Testis (tissue), 3 donors: ENCODE data around the gene FPR3. TPM values are rescaled to one million over a fixed set of nuclear protein-coding genes. Genes with fewer than 3 reads are reported as not detected.

Experiments used
- DNase-seq: peaks from one replicate; pipeline ENCODE4 v3.0.0-alpha.2; 2019
- H3K27ac ChIP-seq, 2 donors: fragments of 200-600 bp; sonication (generic); one replicate each; pipeline ENCODE4 v1.5.1; 2019
- H3K27me3 ChIP-seq: fragments of 200-600 bp; sonication (generic); one replicate; pipeline ENCODE4 v1.5.1; 2019
- H3K36me3 ChIP-seq: fragments of 200-600 bp; sonication (generic); one replicate; pipeline ENCODE4 v1.5.1; 2017; ENCODE audit warnings: low read depth; ENCODE audit errors: missing control alignments
- H3K4me1 ChIP-seq: fragments of 200-600 bp; sonication (generic); one replicate; pipeline ENCODE4 v1.5.1; 2019
- H3K4me3 ChIP-seq, 2 donors: fragments of 200-600 bp; sonication (generic); one replicate each; pipeline ENCODE4 v1.5.1; 2017 to 2019
- H3K9me3 ChIP-seq: fragments of 200-600 bp; sonication (generic); one replicate; pipeline ENCODE4 v1.5.1; 2017
- POLR2A ChIP-seq: fragments of 450-650 bp; IDR thresholded peaks from one replicate; pipeline ENCODE4 v1.6.1; 2017; ENCODE audit warnings: antibody characterized with exemption, mild to moderate bottlenecking, moderate library complexity
- WGBS, 2 donors: methylation state at CpG; one replicate each; pipeline ENCODE4 v1.1.5; 2018; 5-methylcytosine and 5-hydroxymethylcytosine counted together
- intact Hi-C: fragments of 100-400 bp; cut with DNase I; formaldehyde crosslinking; loops from one replicate; pipeline ENCODE4 v1.15.1; 2023; ENCODE audit warnings: low total_unique reads
- polyA plus RNA-seq: library from polyadenylated mRNA; stranded (reverse); fragments of 350-450 nt; fragmentation: Illumina TruSeq; extraction: RNeasy Lipid Tissue Mini Kit (QIAGEN cat#74804); gene quantifications from one replicate; pipeline ENCODE4 v1.2.3, GENCODE V29; 2014; ENCODE audit warnings: low read depth, low replicate concordance; ENCODE audit not compliant: insufficient read depth
- total RNA-seq, 2 donors: library from RNA; depleted of rRNA; stranded (reverse); fragments of >200 nt; gene quantifications; one replicate each; pipeline ENCODE4 v1.2.3, GENCODE V29; 2016
- TF ChIP-seq, protein P1 (sequence below), 3 experiments: fragments of 450-650 bp in 2 of 3; fragments of 200-600 bp in 1 of 3; sonication (generic) in 1 of 3; IDR thresholded peaks; one replicate each; pipeline ENCODE4 v1.5.1; 2016 to 2019; ENCODE audit warnings: antibody characterized with exemption in 3 of 3, mild to moderate bottlenecking in 2 of 3, moderate library complexity in 1 of 3

FPR3 gene
- total and polyA plus RNA-seq, 3 donors from 2014 or later: 1.6 to 15.6 (median 8.8) TPM

DNA sequence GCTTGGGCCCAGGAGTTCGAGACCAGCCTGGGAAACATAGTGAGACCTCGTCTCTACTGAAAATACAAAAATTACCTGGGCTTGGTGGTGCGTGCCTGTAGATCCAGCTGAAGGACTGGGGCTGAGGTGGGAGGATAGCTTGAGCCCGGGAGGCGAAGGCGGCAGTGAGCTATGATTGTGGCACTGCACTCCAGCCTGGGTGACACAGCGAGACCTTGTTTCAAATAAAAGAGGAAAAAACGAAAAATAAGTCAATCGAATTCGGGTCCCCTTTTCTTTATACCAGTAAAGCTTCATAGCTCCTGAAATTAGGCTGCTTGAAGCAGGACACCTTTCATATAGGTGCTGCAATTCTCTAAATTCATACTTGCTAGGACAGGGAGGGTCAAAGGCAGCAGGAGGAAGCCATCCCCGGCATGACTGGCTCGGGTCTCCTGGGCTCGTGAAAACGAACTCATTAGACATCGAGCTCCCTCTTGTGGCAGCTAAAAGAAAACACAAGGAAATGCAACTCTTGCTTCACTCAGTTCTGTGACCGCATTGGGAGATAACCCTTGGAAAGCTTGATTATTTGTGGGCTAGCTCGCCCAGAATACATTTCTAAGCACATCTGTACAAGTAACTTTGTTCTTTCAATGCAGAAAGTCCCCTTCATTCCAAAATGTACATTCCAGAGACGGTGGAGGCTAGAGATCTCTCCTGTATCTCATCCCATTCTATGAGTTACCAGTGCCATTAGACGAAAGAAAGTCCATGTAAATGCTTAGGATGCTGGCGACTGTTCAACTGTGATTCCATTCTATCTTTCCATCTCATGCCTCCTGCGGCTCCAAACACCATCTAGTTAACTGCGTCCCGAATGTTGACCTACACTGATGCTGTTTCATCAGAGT lies 17.1 kb upstream of the FPR3 start:
- Histone ChIP-seq H3K36me3 (no peaks in the 10 kb centered on the region), H3K4me3 (peak overlapping the region in 1 of 2 donors; percentile 7), H3K27ac (peak overlapping the region; percentile 16 to 21), H3K9me3 (no peaks in the 10 kb centered on the region), H3K4me1 (peaks cover 6% of the 10 kb centered on the region), H3K27me3 (no peaks in the 10 kb centered on the region)
- peak; percentile 90 for DNase-seq
- TF ChIP-seq, protein P1, sequence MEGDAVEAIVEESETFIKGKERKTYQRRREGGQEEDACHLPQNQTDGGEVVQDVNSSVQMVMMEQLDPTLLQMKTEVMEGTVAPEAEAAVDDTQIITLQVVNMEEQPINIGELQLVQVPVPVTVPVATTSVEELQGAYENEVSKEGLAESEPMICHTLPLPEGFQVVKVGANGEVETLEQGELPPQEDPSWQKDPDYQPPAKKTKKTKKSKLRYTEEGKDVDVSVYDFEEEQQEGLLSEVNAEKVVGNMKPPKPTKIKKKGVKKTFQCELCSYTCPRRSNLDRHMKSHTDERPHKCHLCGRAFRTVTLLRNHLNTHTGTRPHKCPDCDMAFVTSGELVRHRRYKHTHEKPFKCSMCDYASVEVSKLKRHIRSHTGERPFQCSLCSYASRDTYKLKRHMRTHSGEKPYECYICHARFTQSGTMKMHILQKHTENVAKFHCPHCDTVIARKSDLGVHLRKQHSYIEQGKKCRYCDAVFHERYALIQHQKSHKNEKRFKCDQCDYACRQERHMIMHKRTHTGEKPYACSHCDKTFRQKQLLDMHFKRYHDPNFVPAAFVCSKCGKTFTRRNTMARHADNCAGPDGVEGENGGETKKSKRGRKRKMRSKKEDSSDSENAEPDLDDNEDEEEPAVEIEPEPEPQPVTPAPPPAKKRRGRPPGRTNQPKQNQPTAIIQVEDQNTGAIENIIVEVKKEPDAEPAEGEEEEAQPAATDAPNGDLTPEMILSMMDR (IDR thresholded peaks at IDR 0.05): peak; percentile 68 to 82 (median 76)
- no peak for TF ChIP-seq POLR2A
- intact Hi-C loops: no loop called here
- WGBS, 2 donors: 17 to 20% methylated on average over 23 of the region's 23 CpGs

DNA sequence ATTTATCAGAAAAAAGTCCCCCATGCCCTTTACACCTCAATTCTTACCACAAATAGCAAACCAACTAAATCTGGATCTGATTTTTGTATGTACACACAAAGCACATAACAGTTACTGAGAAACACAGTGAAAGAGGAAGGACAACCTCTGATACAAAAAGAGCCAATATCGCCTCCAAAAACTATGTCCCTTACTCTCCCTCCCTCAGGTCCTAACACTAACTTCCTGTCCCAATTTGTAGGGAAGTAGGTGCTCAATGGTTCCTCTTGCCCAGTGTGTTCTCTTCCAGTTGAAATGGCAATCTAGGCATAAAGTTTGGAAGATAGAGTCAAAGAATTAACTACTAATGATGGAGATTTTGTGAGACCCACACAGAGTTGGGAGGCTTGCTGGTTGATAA lies 15.8 kb upstream of the FPR3 start:
- no peaks in the 10 kb centered on the region for H3K9me3 ChIP-seq
- H3K4me1 ChIP-seq: peaks cover 6% of the 10 kb centered on the region
- H3K4me3 ChIP-seq: no peak overlapping the region
- no peak overlapping the region for H3K27ac ChIP-seq
- H3K36me3 ChIP-seq: no peaks in the 10 kb centered on the region
- WGBS, 2 donors: 81 to 94% methylated on average over 1 of the region's 1 CpG
- H3K27me3 ChIP-seq: no peaks in the 10 kb centered on the region
- no peak for DNase-seq
- TF ChIP-seq, protein P1 (IDR thresholded peaks at IDR 0.05): no peak
- no peak for TF ChIP-seq POLR2A
- intact Hi-C loops: no loop called here

DNA sequence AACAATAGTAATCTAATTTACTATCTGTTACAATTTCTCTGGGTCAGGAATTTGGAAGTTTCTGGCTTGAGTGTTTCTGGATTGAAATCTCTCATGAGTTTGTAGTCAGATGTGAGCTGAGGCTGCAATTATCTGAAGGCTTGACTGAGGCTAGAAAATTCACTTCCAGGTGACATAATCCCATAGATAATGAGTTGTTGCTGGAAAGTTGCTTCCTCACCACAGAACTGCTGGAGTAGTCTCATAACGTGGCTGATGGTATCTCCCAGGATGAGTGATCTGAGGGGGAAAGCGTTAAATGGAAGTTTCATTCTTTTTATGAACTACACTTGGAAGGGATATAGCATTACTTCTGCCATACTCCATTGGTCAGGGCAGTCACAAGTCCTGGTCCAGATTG lies 15.3 kb upstream of the FPR3 start:
- no peak for DNase-seq
- no peak overlapping the region for H3K4me3 ChIP-seq
- H3K27me3 ChIP-seq: no peaks in the 10 kb centered on the region
- H3K9me3 ChIP-seq: no peaks in the 10 kb centered on the region
- no peak overlapping the region for H3K27ac ChIP-seq
- TF ChIP-seq, protein P1 (IDR thresholded peaks at IDR 0.05): no peak
- no peak for TF ChIP-seq POLR2A
- intact Hi-C loops: no loop called here
- 73 to 75% methylated on average over 2 of the region's 2 CpGs for WGBS, 2 donors
- peaks cover 6% of the 10 kb centered on the region for H3K4me1 ChIP-seq
- no peaks in the 10 kb centered on the region for H3K36me3 ChIP-seq

DNA sequence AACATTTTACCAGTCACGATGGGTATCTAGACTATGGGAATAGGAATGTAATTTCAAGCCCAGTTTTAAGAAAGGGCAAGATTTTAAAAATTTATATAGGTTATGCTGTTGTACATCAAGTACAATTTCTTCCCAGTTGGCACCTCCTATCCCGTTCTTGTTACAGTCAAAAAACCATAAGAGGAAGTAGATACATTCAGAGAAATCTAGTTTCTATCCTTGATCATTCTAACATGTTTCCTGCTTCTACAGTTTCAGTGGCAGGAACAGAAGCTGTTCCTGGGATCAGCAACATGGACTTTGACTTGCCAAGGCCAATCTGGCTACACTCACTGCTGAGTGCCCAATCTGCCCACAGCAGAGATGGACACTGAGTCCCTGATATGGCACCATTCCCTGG lies 14.7 kb upstream of the FPR3 start:
- Histone ChIP-seq H3K27me3 (no peaks in the 10 kb centered on the region), H3K27ac (no peak overlapping the region), H3K4me1 (peaks cover 8% of the 10 kb centered on the region), H3K4me3 (no peak overlapping the region), H3K36me3 (no peaks in the 10 kb centered on the region), H3K9me3 (no peaks in the 10 kb centered on the region)
- TF ChIP-seq POLR2A: no peak
- TF ChIP-seq, protein P1 (IDR thresholded peaks at IDR 0.05): no peak
- DNase-seq: no peak
- intact Hi-C loops: no loop called here
- 84% methylated on average over 2 of the region's 2 CpGs for WGBS, 2 donors
